ENCODE data around the gene SKAP1.

DNA sequence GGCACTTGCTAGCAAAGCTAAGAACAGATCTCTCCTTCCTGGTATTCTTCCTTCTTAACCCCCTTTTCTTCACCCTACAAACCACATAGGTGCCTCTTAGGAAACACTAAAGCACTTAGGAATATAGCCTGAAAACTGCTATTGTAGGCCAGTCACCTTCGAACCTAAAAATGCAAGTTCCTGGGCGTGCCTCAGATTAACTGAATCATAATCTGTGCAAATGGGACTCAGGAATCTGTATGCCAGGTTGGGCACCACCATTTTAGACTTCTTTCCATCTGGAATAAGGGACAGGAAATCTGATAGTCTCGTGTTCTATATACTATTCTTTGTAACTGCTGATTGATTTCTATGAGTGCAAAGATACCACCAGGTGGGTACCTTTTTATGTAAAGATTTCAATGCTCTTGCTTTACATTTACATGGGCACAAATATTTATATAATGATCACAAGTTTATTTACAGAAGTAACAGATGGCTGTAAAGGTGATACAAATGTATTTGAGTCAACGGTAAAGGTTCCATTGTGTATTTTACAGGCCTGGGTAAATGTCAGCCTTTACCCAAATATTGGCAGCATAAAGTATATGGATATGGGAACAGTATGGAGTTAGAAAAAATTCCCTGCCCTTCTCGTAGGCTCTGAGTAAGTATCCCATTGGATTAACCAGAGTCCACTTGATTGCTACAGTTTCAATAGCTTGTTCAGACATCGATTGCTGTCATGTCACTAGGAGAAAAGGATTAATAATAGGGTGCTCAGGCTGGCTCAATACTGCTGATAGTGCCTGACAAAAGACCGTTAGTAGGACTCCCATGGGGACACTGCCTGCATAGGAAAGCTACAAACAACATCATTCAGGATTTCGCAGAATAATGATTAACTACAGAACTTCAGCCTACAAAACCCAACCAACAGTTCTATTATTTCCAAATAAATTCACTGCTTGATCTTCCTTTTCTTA is 197.7 kb downstream of the SKAP1 start:
- no peak for TF ChIP-seq POLR2A (IDR thresholded peaks at IDR 0.05; ENCODE audit: low read length)
- TF ChIP-seq GATA1 (IDR thresholded peaks at IDR 0.05; ENCODE audit: low read depth, low read length): no peak

Data from erythroblast (primary cell).